ENCODE data around the gene WDR27.

Gene WDR27

GRCh38 chr6:169729961-169730360, 28.1 kb upstream of the WDR27 start:
- no peak for DNase-seq (ENCODE audit: low read depth)
- no peak for TF ChIP-seq CTCF (conservative IDR thresholded peaks at IDR 0.05; ENCODE audit: low read depth, low read length)
- H3K4me3 ChIP-seq (ENCODE audit: low read depth, low read length), result no peak overlapping the region

GRCh38 chr6:169726963-169727362, 25.1 kb upstream of the WDR27 start:
- TF ChIP-seq CTCF (conservative IDR thresholded peaks at IDR 0.05; ENCODE audit: low read depth, low read length), result no peak
- DNase-seq (ENCODE audit: low read depth), result no peak
- no peak overlapping the region for H3K4me3 ChIP-seq (ENCODE audit: low read depth, low read length)

- TF ChIP-seq CTCF (conservative IDR thresholded peaks at IDR 0.05; ENCODE audit: low read depth, low read length), result no peak
- no peak for DNase-seq (ENCODE audit: low read depth)
- H3K4me3 ChIP-seq (ENCODE audit: low read depth, low read length), result no peak overlapping the region
Observed at GRCh38 chr6:169726049-169726400, 24.2 kb upstream of the WDR27 start.

GRCh38 chr6:169725125-169726048, 23.6 kb upstream of the WDR27 start:
- TF ChIP-seq CTCF (conservative IDR thresholded peaks at IDR 0.05; ENCODE audit: low read depth, low read length), result no peak
- H3K4me3 ChIP-seq (ENCODE audit: low read depth, low read length), result peak overlapping the region; percentile 71
- peak; percentile 79 for DNase-seq (ENCODE audit: low read depth)

GRCh38 chr6:169724494-169725124, 22.8 kb upstream of the WDR27 start, which contains the start of gene PHF10:
PHF10 (minus strand) TSS chr6:169724500; CDS start chr6:169723931, 569 bp downstream.
- DNase-seq (ENCODE audit: low read depth), result peak; percentile 32
- peak within 1 kb of the TSS; percentile 73 for H3K4me3 ChIP-seq (ENCODE audit: low read depth, low read length)
- no peak for TF ChIP-seq CTCF (conservative IDR thresholded peaks at IDR 0.05; ENCODE audit: low read depth, low read length)

GRCh38 chr6:169723991-169724493, 22.2 kb upstream of the WDR27 start:
- TF ChIP-seq CTCF (conservative IDR thresholded peaks at IDR 0.05; ENCODE audit: low read depth, low read length), result no peak
- peak overlapping the region; percentile 71 for H3K4me3 ChIP-seq (ENCODE audit: low read depth, low read length)
- DNase-seq (ENCODE audit: low read depth), result peak; percentile 20
